ENCODE data around the gene SPP2. TPM values are rescaled to one million over a fixed set of nuclear protein-coding genes. Genes with fewer than 3 reads are reported as not detected.

SPP2 gene
- total and polyA plus RNA-seq, 2 of the 8 experiments (the other 6 are each of a cell fraction or from before 2014, with no cell fraction given): not detected

DNA sequence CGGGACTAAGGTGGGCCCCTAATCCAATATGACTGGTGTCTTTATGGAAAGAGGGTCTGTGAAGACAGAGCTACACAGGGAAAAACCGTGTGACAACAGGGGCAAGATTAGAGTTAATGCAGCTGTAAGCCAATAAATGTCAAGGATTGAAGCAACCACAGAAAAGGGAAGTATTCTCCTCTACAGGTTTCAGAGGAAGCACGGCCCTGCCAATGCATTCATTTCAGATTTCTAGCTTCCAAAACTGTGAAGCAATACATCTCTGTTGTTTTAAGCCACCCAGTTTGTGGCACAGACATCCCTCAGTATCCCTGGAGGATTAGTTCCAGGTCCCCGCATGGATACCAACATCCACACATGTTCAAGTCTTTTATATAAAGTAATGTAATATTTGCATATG, 48.8 kb downstream of the SPP2 start:
- Histone ChIP-seq H2BK20ac (ENCODE audit: low read length) (no peak overlapping the region), H3K56ac (replicated peaks; ENCODE audit: insufficient read length, low read depth, low read length) (no peak overlapping the region)

More for the DNA sequence above, 48.8 kb downstream of the SPP2 start:
- no peaks in the 10 kb centered on the region for H3K36me3 ChIP-seq (ENCODE audit: control insufficient read depth in 2 of 4, insufficient read depth in 4 of 4, low read length in 3 of 4)
- no peak overlapping the region for H3K18ac ChIP-seq (ENCODE audit: extremely low read depth, low read length)
- no peaks in the 10 kb centered on the region for H3K9me3 ChIP-seq (ENCODE audit: insufficient read depth in 2 of 2, low read depth in 1 of 2, low read length in 1 of 2)
- no peak overlapping the region for H3K4me2 ChIP-seq (ENCODE audit: insufficient read depth in 1 of 2, low read depth in 2 of 2, low read length in 2 of 2)
- H4K20me1 ChIP-seq (replicated peaks in 1 of 2; ENCODE audit: control insufficient read depth in 1 of 2, insufficient read depth in 2 of 2, low read length in 2 of 2): no peaks in the 10 kb centered on the region
- no peak overlapping the region for H2BK12ac ChIP-seq (ENCODE audit: low read depth, low read length)
- no peak for TF ChIP-seq YY1 (IDR thresholded peaks at IDR 0.05; ENCODE audit: low read depth, low read length)
- no peak for TF ChIP-seq GABPA (IDR thresholded peaks at IDR 0.05; ENCODE audit: borderline replicate concordance, insufficient read depth, low read length)
- no peak for TF ChIP-seq ASH2L (IDR thresholded peaks at IDR 0.05; ENCODE audit: low read length)
- no peak for TF ChIP-seq CTBP2 (IDR thresholded peaks at IDR 0.05; ENCODE audit: borderline replicate concordance, insufficient read depth, insufficient read length, low read length)
- TF ChIP-seq SIX5 (IDR thresholded peaks at IDR 0.05; ENCODE audit: low read depth, low read length): no peak
- TF ChIP-seq, protein P1, sequence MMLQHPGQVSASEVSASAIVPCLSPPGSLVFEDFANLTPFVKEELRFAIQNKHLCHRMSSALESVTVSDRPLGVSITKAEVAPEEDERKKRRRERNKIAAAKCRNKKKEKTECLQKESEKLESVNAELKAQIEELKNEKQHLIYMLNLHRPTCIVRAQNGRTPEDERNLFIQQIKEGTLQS (IDR thresholded peaks at IDR 0.05; ENCODE audit: insufficient read depth, low read depth, low read length): no peak
- no peak for TF ChIP-seq CBX5 (IDR thresholded peaks at IDR 0.05; ENCODE audit: low read depth, low read length)
- no peak for TF ChIP-seq NRF1 (IDR thresholded peaks at IDR 0.05; ENCODE audit: low read depth, low read length)
- no peak for TF ChIP-seq KDM1A (IDR thresholded peaks at IDR 0.05; ENCODE audit: borderline replicate concordance, low read length)
- no peak for TF ChIP-seq CBX8 (IDR thresholded peaks at IDR 0.05; ENCODE audit: borderline replicate concordance, low read depth, low read length)
- no peak for TF ChIP-seq PHF8 (conservative IDR thresholded peaks at IDR 0.05; ENCODE audit: low read depth, low read length)
- no peak for TF ChIP-seq NANOG (IDR thresholded peaks at IDR 0.05; ENCODE audit: insufficient read depth, low read depth, low read length, poor library complexity, severe bottlenecking)
- no peak for TF ChIP-seq JUN (IDR thresholded peaks at IDR 0.05; ENCODE audit: low read depth, low read length)
- no peak for TF ChIP-seq SP4 (IDR thresholded peaks at IDR 0.05; ENCODE audit: low read length)
- TF ChIP-seq POLR2A (IDR thresholded peaks at IDR 0.05; ENCODE audit: control extremely low read depth in 1 of 2, low read depth in 2 of 2, low read length in 2 of 2): no peak
- H4K91ac ChIP-seq (replicated peaks; ENCODE audit: insufficient read length, low read length): no peak overlapping the region
- H2BK15ac ChIP-seq (ENCODE audit: low read length): no peak overlapping the region
- H3K79me1 ChIP-seq (ENCODE audit: low read depth, low read length): no peaks in the 10 kb centered on the region
- H2AK5ac ChIP-seq (ENCODE audit: low read depth, low read length): no peak overlapping the region
- H2BK5ac ChIP-seq (ENCODE audit: low read depth, low read length): no peak overlapping the region
- POLR2A ChIA-PET (ENCODE audit: partially characterized antibody): no interaction called here
- no peaks in the 10 kb centered on the region for H3K79me2 ChIP-seq (ENCODE audit: control insufficient read depth in 1 of 2, insufficient read depth in 2 of 2, low read length in 2 of 2)
- no peak overlapping the region for H3K4ac ChIP-seq (replicated peaks; ENCODE audit: insufficient read length, low read depth, low read length)
- H3K4me3 ChIP-seq (ENCODE audit: extremely low read depth in 1 of 4, insufficient read depth in 2 of 4, low read depth in 3 of 4, low read length in 4 of 4): no peak overlapping the region
- no peak overlapping the region for H4K5ac ChIP-seq (ENCODE audit: insufficient read length, low read depth, low read length)
- FAIRE-seq: no peak
- DNase-seq (ENCODE audit: low read depth in 1 of 2, low spot score in 2 of 2): no peak
- H3K23me2 ChIP-seq (ENCODE audit: low read depth, low read length): peaks cover 2% of the 10 kb centered on the region; the same call in 1 of the 2 replicates
- H3K23ac ChIP-seq (ENCODE audit: insufficient read length): no peak overlapping the region
- no peak overlapping the region for H3K14ac ChIP-seq (ENCODE audit: insufficient read length)
- H3K27ac ChIP-seq (ENCODE audit: low read depth, low read length): no peak overlapping the region
- H3K9ac ChIP-seq (replicated peaks in 1 of 4; ENCODE audit: extremely low read depth in 1 of 4, low read depth in 3 of 4, low read length in 3 of 4): no peak overlapping the region
- no peaks in the 10 kb centered on the region for H3K4me1 ChIP-seq (replicated peaks in 1 of 4; ENCODE audit: control insufficient read depth in 3 of 4, insufficient read depth in 4 of 4, low read length in 3 of 4)
- WGBS, 2 experiments (ENCODE audit: extremely low coverage in 1 of 2, insufficient coverage in 1 of 2, insufficient read length in 1 of 2, insufficient replicate concordance in 2 of 2, low coverage in 1 of 2, low lambda C conversion rate in 2 of 2, missing lambda C conversion rate in 1 of 2): 56% methylated on average over 4 of the region's 4 CpGs; no CpG with 5 or more reads in 1 of the 2 experiments
- H4K8ac ChIP-seq (ENCODE audit: extremely low read depth, insufficient read depth, low read length): no peak overlapping the region
- CTCF ChIA-PET (ENCODE audit: partially characterized antibody): no interaction called here
- H2BK120ac ChIP-seq (replicated peaks; ENCODE audit: low read depth, low read length): no peak overlapping the region
- no peaks in the 10 kb centered on the region; a peak in 1 of 7 replicates for H3K27me3 ChIP-seq (replicated peaks in 1 of 4; ENCODE audit: control insufficient read depth in 3 of 4, extremely low read depth in 1 of 4, insufficient read depth in 3 of 4, low read length in 3 of 4)
- H2AFZ ChIP-seq (ENCODE audit: low read length): no peak overlapping the region

All from H1 (cell line).